GM18873 (cell line): ENCODE results near the gene C12orf57.

ENCODE experiments used
- ATAC-seq: cut with Tn5 transposase; IDR thresholded peaks from one replicate; pipeline ENCODE4 v1.9.1; 2021; ENCODE audit warnings: mild to moderate bottlenecking, moderate library complexity, moderate number of reproducible peaks; ENCODE audit not compliant: unreplicated experiment, low FRiP score

Gene C12orf57

GRCh38 chr12:6981152-6982052 lies 37.6 kb downstream of the C12orf57 start:
- no peak for ATAC-seq

- ATAC-seq: no peak
Measured at GRCh38 chr12:6982532-6982931, 38.7 kb downstream of the C12orf57 start.

GRCh38 chr12:6987956-6988553 lies 44.2 kb downstream of the C12orf57 start:
- ATAC-seq: no peak
